ENCODE measurements around the gene FIGNL1. TPM values are rescaled to one million over a fixed set of nuclear protein-coding genes. Genes with fewer than 3 reads are reported as not detected.

The FIGNL1 gene
- total and polyA plus RNA-seq, 2 of the 4 experiments (the other 2 are of a cell fraction): 8.2 to 27.1 TPM

DNA sequence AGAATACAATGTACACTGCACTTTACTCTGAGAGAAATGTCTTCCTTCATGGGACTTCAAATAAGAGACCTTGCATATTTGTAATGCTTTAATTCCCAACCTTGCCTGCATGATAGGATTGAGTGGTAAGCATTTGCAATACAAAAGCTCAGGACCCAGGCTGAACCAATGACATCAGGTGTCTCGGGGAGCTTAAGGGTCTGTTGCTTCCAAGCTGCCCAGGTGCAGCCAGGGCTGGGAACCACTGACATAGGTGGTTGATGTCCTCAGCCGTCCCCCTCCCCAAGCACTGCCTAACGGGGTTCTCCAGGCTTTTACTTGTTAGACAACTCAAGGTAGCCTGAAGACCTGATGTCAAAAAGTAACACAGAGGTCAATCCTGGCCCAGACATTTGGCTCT, 29.1 kb downstream of the FIGNL1 start:
- no peak for ATAC-seq (ENCODE audit: low read depth)
- no peak overlapping the region for H2BK120ac ChIP-seq (ENCODE audit: low read depth, low read length)
- CTCF ChIA-PET: interaction anchor here (0.6 to 1.4 kb wide), 2 partner anchors 60 to 720 kb away, joined by 3 to 5 read pairs; no protein-coding TSS in a partner anchor
- no peaks in the 10 kb centered on the region for H3K9me1 ChIP-seq (ENCODE audit: insufficient read depth, low read length)
- H2BK15ac ChIP-seq (ENCODE audit: low read depth, low read length): no peak overlapping the region
- no peak overlapping the region for H2BK20ac ChIP-seq (ENCODE audit: low read depth, low read length)
- H4K8ac ChIP-seq (ENCODE audit: low read depth in 2 of 2, low read length in 2 of 2): no peak overlapping the region
- H3K27ac ChIP-seq (ENCODE audit: insufficient read depth, low read length): no peak overlapping the region
- no peak overlapping the region for H4K91ac ChIP-seq (ENCODE audit: insufficient read depth, low read depth, low read length)
- peaks cover 3% of the 10 kb centered on the region for H3K27me3 ChIP-seq (ENCODE audit: control insufficient read depth, insufficient read depth, low read length)
- no peaks in the 10 kb centered on the region for H4K20me1 ChIP-seq (ENCODE audit: insufficient read depth, low read length)
- no peak overlapping the region for H3K23ac ChIP-seq (ENCODE audit: low read depth, low read length)
- H3K4me1 ChIP-seq (ENCODE audit: control insufficient read depth, insufficient read depth, low read length): no peaks in the 10 kb centered on the region
- no peak for TF ChIP-seq CEBPB (IDR thresholded peaks at IDR 0.05; ENCODE audit: low read depth, low read length)
- TF ChIP-seq, protein P1, sequence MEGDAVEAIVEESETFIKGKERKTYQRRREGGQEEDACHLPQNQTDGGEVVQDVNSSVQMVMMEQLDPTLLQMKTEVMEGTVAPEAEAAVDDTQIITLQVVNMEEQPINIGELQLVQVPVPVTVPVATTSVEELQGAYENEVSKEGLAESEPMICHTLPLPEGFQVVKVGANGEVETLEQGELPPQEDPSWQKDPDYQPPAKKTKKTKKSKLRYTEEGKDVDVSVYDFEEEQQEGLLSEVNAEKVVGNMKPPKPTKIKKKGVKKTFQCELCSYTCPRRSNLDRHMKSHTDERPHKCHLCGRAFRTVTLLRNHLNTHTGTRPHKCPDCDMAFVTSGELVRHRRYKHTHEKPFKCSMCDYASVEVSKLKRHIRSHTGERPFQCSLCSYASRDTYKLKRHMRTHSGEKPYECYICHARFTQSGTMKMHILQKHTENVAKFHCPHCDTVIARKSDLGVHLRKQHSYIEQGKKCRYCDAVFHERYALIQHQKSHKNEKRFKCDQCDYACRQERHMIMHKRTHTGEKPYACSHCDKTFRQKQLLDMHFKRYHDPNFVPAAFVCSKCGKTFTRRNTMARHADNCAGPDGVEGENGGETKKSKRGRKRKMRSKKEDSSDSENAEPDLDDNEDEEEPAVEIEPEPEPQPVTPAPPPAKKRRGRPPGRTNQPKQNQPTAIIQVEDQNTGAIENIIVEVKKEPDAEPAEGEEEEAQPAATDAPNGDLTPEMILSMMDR (conservative IDR thresholded peaks at IDR 0.05; ENCODE audit: low read depth, low read length): no peak
- TF ChIP-seq RFX5 (IDR thresholded peaks at IDR 0.05; ENCODE audit: low read depth, low read length): no peak
- TF ChIP-seq, protein P2, sequence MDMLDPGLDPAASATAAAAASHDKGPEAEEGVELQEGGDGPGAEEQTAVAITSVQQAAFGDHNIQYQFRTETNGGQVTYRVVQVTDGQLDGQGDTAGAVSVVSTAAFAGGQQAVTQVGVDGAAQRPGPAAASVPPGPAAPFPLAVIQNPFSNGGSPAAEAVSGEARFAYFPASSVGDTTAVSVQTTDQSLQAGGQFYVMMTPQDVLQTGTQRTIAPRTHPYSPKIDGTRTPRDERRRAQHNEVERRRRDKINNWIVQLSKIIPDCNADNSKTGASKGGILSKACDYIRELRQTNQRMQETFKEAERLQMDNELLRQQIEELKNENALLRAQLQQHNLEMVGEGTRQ (IDR thresholded peaks at IDR 0.05; ENCODE audit: low read depth, low read length): no peak
- no peak for TF ChIP-seq MAFK (IDR thresholded peaks at IDR 0.05; ENCODE audit: low read depth, low read length)
- TF ChIP-seq, protein P3, sequence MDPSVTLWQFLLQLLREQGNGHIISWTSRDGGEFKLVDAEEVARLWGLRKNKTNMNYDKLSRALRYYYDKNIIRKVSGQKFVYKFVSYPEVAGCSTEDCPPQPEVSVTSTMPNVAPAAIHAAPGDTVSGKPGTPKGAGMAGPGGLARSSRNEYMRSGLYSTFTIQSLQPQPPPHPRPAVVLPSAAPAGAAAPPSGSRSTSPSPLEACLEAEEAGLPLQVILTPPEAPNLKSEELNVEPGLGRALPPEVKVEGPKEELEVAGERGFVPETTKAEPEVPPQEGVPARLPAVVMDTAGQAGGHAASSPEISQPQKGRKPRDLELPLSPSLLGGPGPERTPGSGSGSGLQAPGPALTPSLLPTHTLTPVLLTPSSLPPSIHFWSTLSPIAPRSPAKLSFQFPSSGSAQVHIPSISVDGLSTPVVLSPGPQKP (IDR thresholded peaks at IDR 0.05; ENCODE audit: borderline replicate concordance, low read depth, low read length): no peak
- TF ChIP-seq NFE2L2 (IDR thresholded peaks at IDR 0.05; ENCODE audit: low read depth, low read length): no peak
- TF ChIP-seq MXI1 (IDR thresholded peaks at IDR 0.05; ENCODE audit: borderline replicate concordance, low read depth, low read length): no peak
- TF ChIP-seq MAZ (IDR thresholded peaks at IDR 0.05; ENCODE audit: borderline replicate concordance, low read depth, low read length): no peak
- no peak for TF ChIP-seq CHD1 (IDR thresholded peaks at IDR 0.05; ENCODE audit: low read depth, low read length)
- TF ChIP-seq RCOR1 (IDR thresholded peaks at IDR 0.05; ENCODE audit: insufficient replicate concordance, low read length): no peak
- no peak for TF ChIP-seq BHLHE40 (IDR thresholded peaks at IDR 0.05; ENCODE audit: low read depth, low read length)
- TF ChIP-seq FOS (IDR thresholded peaks at IDR 0.05; ENCODE audit: low read depth, low read length): no peak
- no peak for TF ChIP-seq RAD21 (IDR thresholded peaks at IDR 0.05; ENCODE audit: low read length)
- no peak overlapping the region for H3K56ac ChIP-seq (ENCODE audit: extremely low read depth, insufficient read depth, low read length)
- in situ Hi-C loops (cut with MboI; ENCODE audit: low sequenced_read_pairs): no loop called here
- DNase-seq: no peak
- H2AK9ac ChIP-seq (replicated peaks; ENCODE audit: low read depth, low read length, poor library complexity): no peak overlapping the region
- H2BK5ac ChIP-seq (ENCODE audit: low read depth, low read length, poor library complexity, severe bottlenecking): no peak overlapping the region
- H3K4ac ChIP-seq (ENCODE audit: low read depth, low read length): no peak overlapping the region
- H3K79me1 ChIP-seq (ENCODE audit: low read depth in 1 of 2, low read length in 2 of 2): no peaks in the 10 kb centered on the region
- H3K14ac ChIP-seq (replicated peaks; ENCODE audit: low read depth, low read length): no peak overlapping the region
- no peaks in the 10 kb centered on the region for H3K9me3 ChIP-seq (ENCODE audit: control insufficient read depth, insufficient read depth, low read length)
- H3K9ac ChIP-seq (ENCODE audit: low read depth, low read length): no peak overlapping the region
- BruUV-seq (replicated peaks): no TSS peak
- H2AK5ac ChIP-seq (ENCODE audit: low read depth, low read length): no peak overlapping the region
- H2AFZ ChIP-seq (replicated peaks; ENCODE audit: low read length, poor library complexity): no peak overlapping the region
- POLR2A ChIA-PET (ENCODE audit: unreplicated experiment): no interaction called here
- no peaks in the 10 kb centered on the region for H3K36me3 ChIP-seq (ENCODE audit: control insufficient read depth, insufficient read depth, low read length)
- intact Hi-C loops (cut with micrococcal nuclease): no loop called here
- no peak overlapping the region for H3K18ac ChIP-seq (ENCODE audit: low read depth, low read length)
- no peak overlapping the region for H4K5ac ChIP-seq (ENCODE audit: low read depth, low read length)
- no peak overlapping the region for H3K4me2 ChIP-seq (ENCODE audit: low read depth, low read length)
- no peak overlapping the region for H3K4me3 ChIP-seq (ENCODE audit: insufficient read depth, low read depth, low read length)
- dilution Hi-C loops (cut with HindIII; ENCODE audit: low sequenced_read_pairs, unreplicated experiment): no loop called here
- WGBS, 2 experiments (ENCODE audit: extremely low coverage in 2 of 2, insufficient read length in 1 of 2): no CpG with 5 or more reads among the region's 3 CpGs
